Measurements from ENCODE around the gene XRN1. TPM values are rescaled to one million over a fixed set of nuclear protein-coding genes. Genes with fewer than 3 reads are reported as not detected.

Gene XRN1
- total RNA-seq, 1 experiment from 2014 or later, result 29.9 TPM

GRCh38 chr3:142275856-142276255, 172.0 kb downstream of the XRN1 start:
- no peak overlapping the region for H3K4me3 ChIP-seq (ENCODE audit: low read depth in 2 of 2, low read length in 2 of 2)
- no peaks in the 10 kb centered on the region for H3K36me3 ChIP-seq (ENCODE audit: control insufficient read depth, insufficient read depth, low read length)
- in situ Hi-C loops (cut with HindIII; ENCODE audit: low pct_unique_long_range_greater_than_20kb, low sequenced_read_pairs), result no loop called here
- H3K27ac ChIP-seq (ENCODE audit: low read length), result no peak overlapping the region
- BruUV-seq (replicated peaks), result no TSS peak
- no peaks in the 10 kb centered on the region for H3K4me1 ChIP-seq (ENCODE audit: control insufficient read depth, insufficient read depth, low read length)
- ChIA-PET POLR2A (no interaction called here), CTCF (no interaction called here)
- TF ChIP-seq TCF7L2 (IDR thresholded peaks at IDR 0.05; ENCODE audit: low read depth, low read length) (no peak), SIN3A (IDR thresholded peaks at IDR 0.05; ENCODE audit: borderline replicate concordance, insufficient read depth, low read depth, low read length) (no peak), CTCF (IDR thresholded peaks at IDR 0.05) (no peak), REST (IDR thresholded peaks at IDR 0.05; ENCODE audit: insufficient read depth in 1 of 2, low read depth in 2 of 2, low read length in 1 of 2) (no peak), POLR2AphosphoS5 (IDR thresholded peaks at IDR 0.05; ENCODE audit: low read depth, low read length) (no peak)
- no peak for DNase-seq (ENCODE audit: low read depth, low spot score)
- no peaks in the 10 kb centered on the region for H3K27me3 ChIP-seq (ENCODE audit: control insufficient read depth, insufficient read depth, low read length)
- no peak for ATAC-seq
- no peaks in the 10 kb centered on the region for H3K9me3 ChIP-seq (ENCODE audit: control insufficient read depth, insufficient read depth, low read depth, low read length)
- intact Hi-C loops (cut with micrococcal nuclease; ENCODE audit: unreplicated experiment), result no loop called here

- intact Hi-C loops (cut with micrococcal nuclease; ENCODE audit: unreplicated experiment), result no loop called here
- in situ Hi-C loops (cut with HindIII; ENCODE audit: low pct_unique_long_range_greater_than_20kb, low sequenced_read_pairs), result no loop called here
- no peak for DNase-seq (ENCODE audit: low read depth, low spot score)
- TF ChIP-seq CTCF (IDR thresholded peaks at IDR 0.05) (no peak), REST (IDR thresholded peaks at IDR 0.05; ENCODE audit: insufficient read depth in 1 of 2, low read depth in 2 of 2, low read length in 1 of 2) (no peak), POLR2AphosphoS5 (IDR thresholded peaks at IDR 0.05; ENCODE audit: low read depth, low read length) (no peak), TCF7L2 (IDR thresholded peaks at IDR 0.05; ENCODE audit: low read depth, low read length) (no peak), SIN3A (IDR thresholded peaks at IDR 0.05; ENCODE audit: borderline replicate concordance, insufficient read depth, low read depth, low read length) (no peak)
- POLR2A ChIA-PET, result no interaction called here
- CTCF ChIA-PET, result no interaction called here
- Histone ChIP-seq H3K4me3 (ENCODE audit: low read depth in 2 of 2, low read length in 2 of 2) (no peak overlapping the region), H3K27me3 (ENCODE audit: control insufficient read depth, insufficient read depth, low read length) (no peaks in the 10 kb centered on the region), H3K36me3 (ENCODE audit: control insufficient read depth, insufficient read depth, low read length) (no peaks in the 10 kb centered on the region), H3K27ac (ENCODE audit: low read length) (no peak overlapping the region), H3K4me1 (ENCODE audit: control insufficient read depth, insufficient read depth, low read length) (no peaks in the 10 kb centered on the region), H3K9me3 (ENCODE audit: control insufficient read depth, insufficient read depth, low read depth, low read length) (no peaks in the 10 kb centered on the region)
- no peak for ATAC-seq
- BruUV-seq (replicated peaks), result no TSS peak
These were observed 172.9 kb downstream of the XRN1 start for GRCh38 chr3:142274908-142275307.

All from Panc1 (cell line).